ENCODE results near the gene SYNGR4. TPM values are rescaled to one million over a fixed set of nuclear protein-coding genes. Genes with fewer than 3 reads are reported as not detected.
A peak's percentile ranks its signal among the peaks of the same experiment; 100 is the strongest.

The SYNGR4 gene
- total RNA-seq, 4 donors from 2014 or later, result not detected

DNA sequence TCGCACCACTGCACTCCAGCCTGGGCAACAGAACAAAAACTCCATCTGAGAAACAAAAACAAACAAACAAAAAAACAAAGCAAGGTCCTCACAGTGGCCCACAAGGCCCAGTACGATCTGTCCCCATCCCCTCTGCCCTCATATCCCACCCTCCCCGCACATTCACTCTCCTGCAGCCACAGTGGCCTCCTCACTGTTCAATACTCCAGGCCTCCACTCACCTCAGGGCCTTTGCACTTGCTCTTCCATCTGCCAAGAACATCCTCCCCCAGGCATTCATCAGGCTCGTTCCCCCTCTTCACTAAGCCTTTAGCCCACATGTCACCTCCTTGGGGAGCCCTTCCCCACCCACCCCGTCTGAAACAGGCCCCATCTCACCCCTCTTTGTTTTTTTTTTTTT lies 5.0 kb upstream of the SYNGR4 start:
- H3K4me1 ChIP-seq, result peaks cover 0 to 10% (median 0%) of the 10 kb centered on the region in 4 donors
- WGBS, 2 donors, result 85 to 88% methylated on average over 5 of the region's 5 CpGs
- H3K36me3 ChIP-seq, result peaks cover 0 to 21% (median 0%) of the 10 kb centered on the region in 3 donors
- H3K4me3 ChIP-seq, result no peak overlapping the region
- no peaks in the 10 kb centered on the region for H3K27me3 ChIP-seq
- H3K27ac ChIP-seq, result no peak overlapping the region
- TF ChIP-seq, protein P1, sequence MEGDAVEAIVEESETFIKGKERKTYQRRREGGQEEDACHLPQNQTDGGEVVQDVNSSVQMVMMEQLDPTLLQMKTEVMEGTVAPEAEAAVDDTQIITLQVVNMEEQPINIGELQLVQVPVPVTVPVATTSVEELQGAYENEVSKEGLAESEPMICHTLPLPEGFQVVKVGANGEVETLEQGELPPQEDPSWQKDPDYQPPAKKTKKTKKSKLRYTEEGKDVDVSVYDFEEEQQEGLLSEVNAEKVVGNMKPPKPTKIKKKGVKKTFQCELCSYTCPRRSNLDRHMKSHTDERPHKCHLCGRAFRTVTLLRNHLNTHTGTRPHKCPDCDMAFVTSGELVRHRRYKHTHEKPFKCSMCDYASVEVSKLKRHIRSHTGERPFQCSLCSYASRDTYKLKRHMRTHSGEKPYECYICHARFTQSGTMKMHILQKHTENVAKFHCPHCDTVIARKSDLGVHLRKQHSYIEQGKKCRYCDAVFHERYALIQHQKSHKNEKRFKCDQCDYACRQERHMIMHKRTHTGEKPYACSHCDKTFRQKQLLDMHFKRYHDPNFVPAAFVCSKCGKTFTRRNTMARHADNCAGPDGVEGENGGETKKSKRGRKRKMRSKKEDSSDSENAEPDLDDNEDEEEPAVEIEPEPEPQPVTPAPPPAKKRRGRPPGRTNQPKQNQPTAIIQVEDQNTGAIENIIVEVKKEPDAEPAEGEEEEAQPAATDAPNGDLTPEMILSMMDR (IDR thresholded peaks at IDR 0.05), result no peak
- TF ChIP-seq EP300 (IDR thresholded peaks at IDR 0.05) (no peak), POLR2A (IDR thresholded peaks at IDR 0.05) (no peak)
- DNase-seq (ENCODE audit: low spot score in 2 of 2), result no peak
- no peaks in the 10 kb centered on the region for H3K9me3 ChIP-seq

- H3K4me1 ChIP-seq, result peaks cover 0 to 15% (median 5%) of the 10 kb centered on the region in 4 donors
- H3K4me3 ChIP-seq, result no peak overlapping the region
- H3K36me3 ChIP-seq, result peaks cover 0 to 21% (median 0%) of the 10 kb centered on the region in 3 donors
- H3K27me3 ChIP-seq, result no peaks in the 10 kb centered on the region
- no peaks in the 10 kb centered on the region for H3K9me3 ChIP-seq
- TF ChIP-seq EP300 (IDR thresholded peaks at IDR 0.05), result no peak
- TF ChIP-seq, protein P1 (IDR thresholded peaks at IDR 0.05), result no peak
- TF ChIP-seq POLR2A (IDR thresholded peaks at IDR 0.05), result no peak
- WGBS, 2 donors, result 90 to 94% methylated on average over 3 of the region's 3 CpGs
- no peak for DNase-seq (ENCODE audit: low spot score in 2 of 2)
- H3K27ac ChIP-seq, result no peak overlapping the region
These were observed 2.3 kb upstream of the SYNGR4 start for GRCh38 chr19:48361912-48362311.

- H3K27me3 ChIP-seq, result no peaks in the 10 kb centered on the region
- DNase-seq (ENCODE audit: low spot score in 2 of 2), result peak; percentile 85 to 88
- peaks cover 0 to 21% (median 0%) of the 10 kb centered on the region in 3 donors for H3K36me3 ChIP-seq
- H3K9me3 ChIP-seq, result no peaks in the 10 kb centered on the region
- H3K4me1 ChIP-seq, result peaks cover 0 to 15% (median 5%) of the 10 kb centered on the region in 4 donors
- peak overlapping the region; percentile 62 to 84 (median 74) for H3K4me3 ChIP-seq
- WGBS, 2 donors, result 4 to 5% methylated on average over 16 to 21 of the region's 26 CpGs
- TF ChIP-seq, protein P1 (IDR thresholded peaks at IDR 0.05), result no peak
- peak; percentile 40 to 66 for TF ChIP-seq EP300 (IDR thresholded peaks at IDR 0.05)
- TF ChIP-seq POLR2A (IDR thresholded peaks at IDR 0.05), result peak in 1 of 2 donors; percentile 32
- H3K27ac ChIP-seq, result peak overlapping the region; percentile 91 to 99 (median 96)
These were observed 1.3 kb upstream of the SYNGR4 start for GRCh38 chr19:48362716-48363499.

DNA sequence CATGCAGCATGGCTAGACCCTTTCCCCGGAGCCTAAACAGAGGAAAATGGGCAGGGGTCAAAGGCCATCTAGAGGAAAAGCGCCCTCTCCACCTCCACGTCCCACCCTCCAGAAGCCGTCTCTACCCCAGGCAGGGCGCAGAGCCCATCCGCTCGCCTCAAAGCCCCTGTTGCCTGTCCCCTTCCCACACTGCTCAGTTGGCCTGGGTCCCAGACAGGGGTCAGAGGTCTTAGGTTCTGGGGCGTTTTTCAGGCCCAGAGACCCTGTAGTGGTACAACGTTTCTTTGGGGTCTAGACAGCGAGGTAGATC lies 712 bp upstream of the SYNGR4 start:
- H3K27ac ChIP-seq, result peak overlapping the region; percentile 91 to 99 (median 96)
- no peaks in the 10 kb centered on the region for H3K27me3 ChIP-seq
- peaks cover 0 to 15% (median 5%) of the 10 kb centered on the region in 4 donors for H3K4me1 ChIP-seq
- DNase-seq (ENCODE audit: low spot score in 2 of 2), result no peak
- no peak for TF ChIP-seq POLR2A (IDR thresholded peaks at IDR 0.05)
- TF ChIP-seq, protein P1 (IDR thresholded peaks at IDR 0.05), result no peak
- no peak for TF ChIP-seq EP300 (IDR thresholded peaks at IDR 0.05)
- peaks cover 0 to 21% (median 0%) of the 10 kb centered on the region in 3 donors for H3K36me3 ChIP-seq
- no peaks in the 10 kb centered on the region for H3K9me3 ChIP-seq
- WGBS, 2 donors, result 0 to 1% methylated on average over 9 to 10 of the region's 10 CpGs
- peak overlapping the region; percentile 62 to 84 (median 74) for H3K4me3 ChIP-seq

- H3K4me1 ChIP-seq, result peaks cover 0 to 15% (median 5%) of the 10 kb centered on the region in 4 donors
- peak overlapping the region; percentile 30 to 84 (median 73) for H3K4me3 ChIP-seq
- no peak for TF ChIP-seq EP300 (IDR thresholded peaks at IDR 0.05)
- TF ChIP-seq, protein P1 (IDR thresholded peaks at IDR 0.05), result no peak
- H3K27me3 ChIP-seq, result no peaks in the 10 kb centered on the region
- 69 to 70% methylated on average over 7 to 10 of the region's 10 CpGs for WGBS, 2 donors
- peak overlapping the region; percentile 45 to 99 (median 94) for H3K27ac ChIP-seq
- DNase-seq (ENCODE audit: low spot score in 2 of 2), result no peak
- H3K36me3 ChIP-seq, result peaks cover 0 to 12% (median 0%) of the 10 kb centered on the region in 3 donors
- no peaks in the 10 kb centered on the region for H3K9me3 ChIP-seq
These were observed 606 bp downstream of the SYNGR4 start for GRCh38 chr19:48364598-48365348.
